Iris pigment epithelial cell (primary cell): Measurements from ENCODE around the gene C18orf32.
A peak's percentile ranks its signal among the peaks of the same experiment; 100 is the strongest.
"Not testable (repeated sequence)": the region's sequence is repeated elsewhere in the genome, so short reads cannot be mapped to it uniquely, and the experiment has no call there.

Experiments used
- DNase-seq: peaks from one replicate; pipeline ENCODE4 v3.0.0-alpha.2; 2011; ENCODE audit warnings: low read depth

C18orf32 gene

GRCh38 chr18:49500201-49500921 is 13.3 kb upstream of the C18orf32 start:
- no peak for DNase-seq

DNA sequence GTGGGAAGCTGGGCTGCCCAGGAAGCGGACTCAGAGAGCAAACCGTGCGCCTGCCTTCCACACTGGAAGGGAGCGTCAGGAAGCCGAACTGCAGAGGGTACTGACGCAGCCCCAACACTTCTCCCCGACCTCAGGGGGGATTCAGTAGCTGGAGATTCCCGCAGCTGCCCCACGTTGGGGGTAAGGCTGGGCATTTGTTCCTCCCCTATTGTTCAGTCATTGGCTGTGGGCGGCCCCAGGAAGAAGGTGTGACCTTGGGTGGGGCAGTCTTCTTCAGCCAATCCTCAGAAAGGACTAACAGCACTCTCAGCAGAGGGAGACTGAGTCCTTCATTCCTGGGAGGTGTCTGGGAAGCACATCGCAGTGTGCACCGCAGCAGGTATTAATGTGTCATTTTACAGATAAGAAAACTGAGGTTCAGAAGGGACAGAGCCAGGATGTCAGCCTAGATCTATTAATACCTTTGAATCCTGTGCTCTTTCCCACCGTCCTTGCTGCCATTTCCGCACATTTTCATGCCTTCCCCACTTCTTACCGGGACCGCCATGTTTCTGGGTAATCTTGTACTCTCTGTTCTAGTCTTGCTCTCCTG is 12.1 kb upstream of the C18orf32 start:
- DNase-seq: no peak

GRCh38 chr18:49495480-49495879 is 8.4 kb upstream of the C18orf32 start:
- DNase-seq: no peak

DNA sequence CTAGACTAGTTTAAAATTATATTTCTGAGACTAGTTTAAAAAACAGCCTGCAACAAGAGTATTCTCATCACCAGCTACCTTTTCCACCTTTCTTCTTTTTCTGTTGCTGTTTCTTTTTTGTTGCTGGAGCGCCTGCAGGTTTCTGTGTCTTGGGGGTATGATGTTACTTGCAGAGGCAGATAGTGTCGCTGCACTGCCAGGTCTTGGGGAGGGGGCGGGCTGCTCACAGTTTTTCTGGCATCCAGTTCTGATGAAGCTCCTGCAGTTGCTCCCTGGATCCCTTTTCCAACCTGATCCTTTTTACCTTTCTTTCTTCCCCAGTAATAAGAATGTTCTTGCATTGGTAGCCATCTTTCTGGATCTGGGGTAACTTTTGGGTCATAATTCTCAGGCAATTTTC is 8.0 kb upstream of the C18orf32 start:
- no peak for DNase-seq

DNA sequence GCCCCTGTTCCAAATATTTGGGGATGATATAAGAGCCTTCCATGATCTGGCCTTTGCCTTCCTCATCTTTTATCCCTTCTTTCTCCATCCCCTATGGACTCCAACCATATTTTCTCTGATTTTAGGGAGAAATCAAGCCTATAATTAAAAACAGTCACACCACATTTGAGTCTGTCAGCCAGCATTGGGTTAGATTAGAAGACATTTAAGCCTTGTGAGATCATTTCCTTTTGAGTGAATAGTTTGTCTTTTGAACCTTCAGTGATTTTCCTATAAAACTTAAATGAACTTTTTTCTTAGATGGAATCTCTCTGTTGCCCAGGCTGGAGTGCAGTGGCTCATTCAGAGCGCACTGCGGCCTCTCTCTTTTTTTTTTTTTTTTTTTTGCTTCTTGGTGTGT is 7.6 kb upstream of the C18orf32 start:
- peak; percentile 30 for DNase-seq

DNA sequence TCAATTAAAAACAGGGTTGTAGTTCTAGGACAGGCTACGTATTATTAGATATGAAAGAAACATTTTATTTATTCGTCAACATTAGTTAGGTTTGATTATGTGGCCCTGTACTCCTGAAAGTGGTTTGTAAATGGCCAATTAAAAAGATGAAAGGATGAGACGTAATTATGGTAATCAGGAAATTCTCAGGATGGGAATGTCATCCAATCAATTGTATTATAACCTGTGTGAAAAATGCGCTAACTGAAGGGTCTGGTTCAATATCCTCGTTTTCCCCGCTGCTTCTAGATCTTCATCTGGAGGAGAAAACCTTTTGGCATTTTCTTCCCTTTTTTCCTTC is 5.6 kb upstream of the C18orf32 start:
- no peak for DNase-seq

- DNase-seq: peak; percentile 99
Measured at GRCh38 chr18:49491857-49492693, 5.0 kb upstream of the C18orf32 start, which contains the start of gene RPL17. TSS of gene RPL17 (minus strand) at chr18:49492465.

DNA sequence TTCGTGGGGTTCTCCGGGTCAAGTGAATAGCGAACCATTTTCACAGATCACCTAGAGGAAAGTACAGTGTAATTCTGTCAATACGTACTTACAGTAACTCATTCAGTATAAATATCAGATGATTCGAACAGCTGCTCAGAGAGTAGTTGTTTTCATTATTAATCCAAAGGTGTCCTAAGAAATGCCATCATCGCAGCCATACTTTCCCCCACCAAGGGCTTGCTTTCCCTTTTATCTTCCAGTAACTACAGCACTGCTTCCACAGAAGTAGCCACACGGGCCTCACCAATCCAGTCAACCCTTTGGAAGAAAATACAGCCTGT is 4.5 kb upstream of the C18orf32 start:
- no peak for DNase-seq

DNA sequence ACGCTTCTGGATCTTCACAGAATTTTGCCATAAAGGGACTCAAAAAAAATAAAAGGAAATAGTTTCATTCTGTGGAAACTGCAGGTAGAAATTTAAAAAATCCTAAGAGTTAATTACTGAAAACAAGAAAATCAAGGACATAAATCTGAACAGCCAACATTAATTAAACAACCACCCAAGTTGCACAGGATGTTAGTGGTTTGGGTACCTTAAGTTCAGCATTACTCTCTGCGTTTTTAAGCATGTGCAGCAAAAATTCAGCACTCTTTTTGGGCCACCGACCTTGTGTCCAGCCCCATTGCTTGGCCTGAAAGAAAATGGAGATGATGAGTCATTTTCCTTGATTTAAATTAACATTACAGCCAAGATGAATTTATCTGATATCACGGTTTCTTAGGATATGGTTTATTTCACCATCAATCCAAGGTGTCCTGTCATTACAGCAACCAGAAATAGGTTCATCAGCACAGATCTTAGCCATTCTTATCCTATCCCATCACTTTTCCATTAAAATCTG is 3.3 kb upstream of the C18orf32 start:
- DNase-seq: no peak

- no peak for DNase-seq
Measured at GRCh38 chr18:49487711-49488310, 777 bp upstream of the C18orf32 start.

GRCh38 chr18:49486606-49486952 is 455 bp downstream of the C18orf32 start:
- DNase-seq: no peak

DNA sequence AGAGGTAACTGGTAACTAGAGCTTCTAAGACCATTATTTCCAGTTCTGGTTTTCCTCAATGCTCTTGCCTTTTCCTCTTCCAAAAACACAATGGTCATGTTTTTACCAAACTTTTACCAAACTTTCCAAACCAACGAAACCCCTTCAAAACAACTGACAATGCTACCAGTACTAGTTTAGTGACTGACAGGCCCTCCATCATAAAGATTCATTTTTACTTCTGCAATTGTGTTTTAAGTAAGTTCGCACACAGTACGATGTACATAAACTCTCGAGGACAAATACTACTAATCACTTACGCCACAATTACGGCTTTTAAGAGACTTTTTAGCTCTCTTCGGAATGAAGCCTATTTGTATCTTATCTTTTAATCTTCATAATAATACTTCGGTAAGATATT is 900 bp downstream of the C18orf32 start:
- DNase-seq: no peak

- DNase-seq: no peak
Measured at GRCh38 chr18:49483198-49483597, 3.8 kb downstream of the C18orf32 start.

- no peak for DNase-seq
Measured at GRCh38 chr18:49481907-49482306, 5.1 kb downstream of the C18orf32 start.

GRCh38 chr18:49481317-49481716 is 5.7 kb downstream of the C18orf32 start:
- DNase-seq: no peak

- no peak for DNase-seq
Measured at GRCh38 chr18:49479381-49480137, 7.5 kb downstream of the C18orf32 start.

DNA sequence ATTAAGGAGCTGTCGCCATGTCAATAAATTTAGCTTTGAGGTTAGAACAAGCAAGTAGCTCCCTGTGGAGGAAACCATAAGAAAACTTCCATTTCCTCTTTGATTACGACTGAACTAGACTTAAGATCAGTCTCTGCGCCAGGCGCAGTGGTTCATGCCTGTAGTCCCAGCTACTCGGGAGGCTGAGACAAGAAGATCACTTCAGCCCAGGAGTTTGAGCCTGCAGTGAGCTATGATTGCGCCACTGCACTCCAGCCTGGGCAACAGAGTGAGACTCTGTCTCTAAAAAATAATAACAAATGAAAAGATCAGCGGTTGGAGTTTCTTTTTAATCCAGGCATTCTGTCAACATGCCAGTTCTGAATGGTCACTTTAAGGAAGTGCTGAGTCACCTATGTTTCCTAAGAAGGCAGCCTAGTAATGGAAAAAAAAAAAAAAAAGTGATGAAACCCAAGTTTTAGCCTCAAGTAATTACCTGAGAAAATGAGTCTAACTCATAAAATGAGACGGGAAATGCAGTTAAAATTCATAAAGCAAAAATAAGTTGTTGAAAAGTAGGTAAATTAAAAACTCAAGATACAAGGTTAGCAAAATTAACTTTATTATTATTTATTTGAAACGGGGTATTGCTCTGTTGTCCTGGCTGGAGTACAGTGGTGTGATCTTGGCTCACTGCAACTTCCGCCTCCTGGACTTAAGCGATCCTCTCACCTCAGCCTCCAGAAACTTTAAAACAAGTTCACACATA is 10.2 kb downstream of the C18orf32 start:
- peak; percentile 92 for DNase-seq

GRCh38 chr18:49474935-49475334 is 12.1 kb downstream of the C18orf32 start:
- DNase-seq: not testable (repeated sequence)

DNA sequence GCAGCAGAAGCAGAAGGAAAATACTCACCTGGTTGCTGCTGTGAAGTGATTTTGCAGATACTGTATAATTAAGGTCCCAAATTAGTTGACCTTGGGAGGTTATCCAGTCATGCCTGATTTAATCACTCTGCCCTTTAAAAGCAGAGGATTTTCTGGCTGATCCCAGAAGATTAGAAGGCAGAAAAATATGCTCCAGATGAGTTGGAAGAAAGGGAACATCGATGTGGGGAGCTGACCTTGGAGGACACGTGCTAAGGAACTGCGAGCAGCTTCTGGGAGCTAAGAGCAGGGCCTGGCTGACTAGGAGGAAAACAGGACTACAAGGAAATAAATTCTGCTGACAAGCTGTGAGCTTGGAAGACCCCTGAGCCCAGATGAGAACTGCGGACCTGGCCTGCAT is 13.3 kb downstream of the C18orf32 start:
- DNase-seq: no peak

DNA sequence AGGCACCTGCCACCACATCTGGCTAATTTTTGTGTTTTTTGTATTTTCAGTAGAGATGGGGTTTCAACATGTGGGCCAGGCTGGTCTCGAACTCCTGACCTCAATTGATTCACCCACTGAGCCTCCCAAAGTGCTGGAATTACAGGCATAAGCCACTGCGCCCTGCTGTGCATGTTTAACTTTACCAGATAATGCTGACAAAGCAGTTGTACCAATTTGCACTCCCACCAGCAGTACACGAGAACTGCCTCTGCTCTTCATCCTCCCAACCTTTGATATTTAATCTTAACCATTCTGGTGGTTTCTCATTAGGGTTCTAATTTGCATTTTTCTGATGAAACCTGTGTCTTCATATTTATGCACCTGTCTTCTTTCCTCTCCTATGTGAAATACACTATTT is 14.6 kb downstream of the C18orf32 start:
- no peak for DNase-seq

GRCh38 chr18:49471532-49471931 is 15.5 kb downstream of the C18orf32 start:
- DNase-seq: no peak
